ENCODE results near the gene GOSR2. TPM values are rescaled to one million over a fixed set of nuclear protein-coding genes. Genes with fewer than 3 reads are reported as not detected.

Gene GOSR2
- total and polyA plus RNA-seq, 2 of the 13 experiments (the other 11 are each of a cell fraction or from before 2014, with no cell fraction given), result 61.5 to 63.9 TPM

DNA sequence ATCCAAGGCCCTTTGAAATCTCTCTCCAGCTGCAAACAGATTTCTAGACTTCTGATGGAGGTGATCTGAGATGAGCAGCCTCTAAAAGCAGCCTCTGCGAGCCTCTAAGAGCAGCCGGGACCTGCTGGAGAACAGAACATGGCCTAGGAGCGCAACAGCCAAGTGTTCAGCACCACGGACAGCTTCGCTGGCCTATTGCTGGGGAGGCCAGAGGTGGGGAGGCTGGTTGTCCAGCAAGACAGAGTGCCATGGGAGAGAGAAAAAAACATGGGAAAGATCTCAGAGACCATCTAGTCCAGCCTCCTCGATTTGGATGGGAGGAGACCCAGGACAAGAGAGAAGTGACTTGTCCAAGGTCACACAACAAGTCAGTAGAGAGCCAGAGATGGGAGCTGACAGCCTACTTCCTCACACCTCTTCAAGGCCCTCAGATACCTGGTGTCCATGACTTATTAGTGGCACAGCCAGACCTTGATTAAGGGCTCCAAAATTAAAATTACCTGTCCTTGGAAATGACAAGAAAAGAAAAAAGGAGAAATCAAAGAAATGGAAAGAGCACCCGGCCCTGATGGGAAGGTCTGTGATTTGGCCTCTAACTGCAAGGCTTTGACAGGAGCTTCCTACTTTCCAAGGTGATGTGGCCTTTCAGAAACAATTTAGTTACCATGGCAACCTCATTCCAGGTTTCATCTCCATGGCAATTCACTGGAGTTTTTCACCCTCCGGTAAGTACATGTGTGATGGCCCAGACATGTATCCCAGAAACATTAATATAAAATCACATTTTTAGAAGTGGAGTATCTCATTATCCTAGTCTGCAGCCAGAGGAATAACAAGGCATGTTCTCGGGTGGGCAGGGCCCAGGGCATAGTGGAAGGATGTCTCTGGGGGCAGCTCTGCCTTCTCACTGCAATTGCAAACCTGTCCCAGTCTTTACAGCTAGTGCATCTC is 41.6 kb downstream of the GOSR2 start (continued):
- TF ChIP-seq KDM5B (CRISPR knock-in tag; IDR thresholded peaks at IDR 0.05; ENCODE audit: borderline replicate concordance) (peak; percentile 43; the same call in 1 of the 2 replicates), BCL6 (CRISPR knock-in tag; IDR thresholded peaks at IDR 0.05) (no peak), SOX13 (IDR thresholded peaks at IDR 0.05) (no peak), SOX13 (CRISPR knock-in tag; conservative IDR thresholded peaks at IDR 0.05 in 1 of 2, IDR thresholded peaks at IDR 0.05 in 1 of 2) (0 out of 4 replicates have a peak, but pooled peaks of 1 of the 2 experiments have one; percentile 15), ZFYVE20 (CRISPR knock-in tag; IDR thresholded peaks at IDR 0.05; ENCODE audit: borderline replicate concordance, low read depth) (no peak), MEF2D (CRISPR knock-in tag; IDR thresholded peaks at IDR 0.05) (no peak; the same call in 1 of the 2 replicates), ZSCAN22 (CRISPR knock-in tag; IDR thresholded peaks at IDR 0.05) (no peak), ZNF124 (CRISPR knock-in tag; IDR thresholded peaks at IDR 0.05) (no peak), FOXA3 (CRISPR knock-in tag; IDR thresholded peaks at IDR 0.05) (no peak)
- TF ChIP-seq, protein P1, sequence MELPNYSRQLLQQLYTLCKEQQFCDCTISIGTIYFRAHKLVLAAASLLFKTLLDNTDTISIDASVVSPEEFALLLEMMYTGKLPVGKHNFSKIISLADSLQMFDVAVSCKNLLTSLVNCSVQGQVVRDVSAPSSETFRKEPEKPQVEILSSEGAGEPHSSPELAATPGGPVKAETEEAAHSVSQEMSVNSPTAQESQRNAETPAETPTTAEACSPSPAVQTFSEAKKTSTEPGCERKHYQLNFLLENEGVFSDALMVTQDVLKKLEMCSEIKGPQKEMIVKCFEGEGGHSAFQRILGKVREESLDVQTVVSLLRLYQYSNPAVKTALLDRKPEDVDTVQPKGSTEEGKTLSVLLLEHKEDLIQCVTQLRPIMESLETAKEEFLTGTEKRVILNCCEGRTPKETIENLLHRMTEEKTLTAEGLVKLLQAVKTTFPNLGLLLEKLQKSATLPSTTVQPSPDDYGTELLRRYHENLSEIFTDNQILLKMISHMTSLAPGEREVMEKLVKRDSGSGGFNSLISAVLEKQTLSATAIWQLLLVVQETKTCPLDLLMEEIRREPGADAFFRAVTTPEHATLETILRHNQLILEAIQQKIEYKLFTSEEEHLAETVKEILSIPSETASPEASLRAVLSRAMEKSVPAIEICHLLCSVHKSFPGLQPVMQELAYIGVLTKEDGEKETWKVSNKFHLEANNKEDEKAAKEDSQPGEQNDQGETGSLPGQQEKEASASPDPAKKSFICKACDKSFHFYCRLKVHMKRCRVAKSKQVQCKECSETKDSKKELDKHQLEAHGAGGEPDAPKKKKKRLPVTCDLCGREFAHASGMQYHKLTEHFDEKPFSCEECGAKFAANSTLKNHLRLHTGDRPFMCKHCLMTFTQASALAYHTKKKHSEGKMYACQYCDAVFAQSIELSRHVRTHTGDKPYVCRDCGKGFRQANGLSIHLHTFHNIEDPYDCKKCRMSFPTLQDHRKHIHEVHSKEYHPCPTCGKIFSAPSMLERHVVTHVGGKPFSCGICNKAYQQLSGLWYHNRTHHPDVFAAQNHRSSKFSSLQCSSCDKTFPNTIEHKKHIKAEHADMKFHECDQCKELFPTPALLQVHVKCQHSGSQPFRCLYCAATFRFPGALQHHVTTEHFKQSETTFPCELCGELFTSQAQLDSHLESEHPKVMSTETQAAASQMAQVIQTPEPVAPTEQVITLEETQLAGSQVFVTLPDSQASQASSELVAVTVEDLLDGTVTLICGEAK (IDR thresholded peaks at IDR 0.05), result no peak
- TF ChIP-seq, protein P1 (CRISPR knock-in tag; IDR thresholded peaks at IDR 0.05), result 0 out of 2 replicates have a peak, but pooled peaks have one; percentile 43
- TF ChIP-seq, protein P2, sequence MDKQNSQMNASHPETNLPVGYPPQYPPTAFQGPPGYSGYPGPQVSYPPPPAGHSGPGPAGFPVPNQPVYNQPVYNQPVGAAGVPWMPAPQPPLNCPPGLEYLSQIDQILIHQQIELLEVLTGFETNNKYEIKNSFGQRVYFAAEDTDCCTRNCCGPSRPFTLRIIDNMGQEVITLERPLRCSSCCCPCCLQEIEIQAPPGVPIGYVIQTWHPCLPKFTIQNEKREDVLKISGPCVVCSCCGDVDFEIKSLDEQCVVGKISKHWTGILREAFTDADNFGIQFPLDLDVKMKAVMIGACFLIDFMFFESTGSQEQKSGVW (CRISPR knock-in tag; IDR thresholded peaks at IDR 0.05; ENCODE audit: borderline replicate concordance), result peak; percentile 47; the same call in 1 of the 2 replicates
- TF ChIP-seq, protein P3, sequence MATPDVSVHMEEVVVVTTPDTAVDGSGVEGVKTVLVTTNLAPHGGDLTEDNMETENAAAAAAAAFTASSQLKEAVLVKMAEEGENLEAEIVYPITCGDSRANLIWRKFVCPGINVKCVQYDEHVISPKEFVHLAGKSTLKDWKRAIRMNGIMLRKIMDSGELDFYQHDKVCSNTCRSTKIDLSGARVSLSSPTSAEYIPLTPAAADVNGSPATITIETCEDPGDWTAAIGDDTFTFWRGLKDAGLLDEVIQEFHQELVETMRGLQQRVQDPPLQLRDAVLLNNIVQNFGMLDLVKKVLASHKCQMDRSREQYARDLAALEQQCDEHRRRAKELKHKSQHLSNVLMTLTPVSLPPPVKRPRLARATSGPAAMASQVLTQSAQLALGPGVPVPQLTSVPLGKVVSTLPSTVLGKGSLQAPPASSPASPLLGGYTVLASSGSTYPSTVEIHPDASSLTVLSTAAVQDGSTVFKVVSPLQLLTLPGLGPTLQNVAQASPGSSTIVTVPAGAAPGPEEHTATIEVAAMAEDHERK (CRISPR knock-in tag; IDR thresholded peaks at IDR 0.05; ENCODE audit: low read depth), result no peak

Data from HepG2 (cell line).